IPS DF 4.7 (cell line): ENCODE measurements around the gene LAMTOR4.
"Not testable (repeated sequence)": the region's sequence is repeated elsewhere in the genome, so short reads cannot be mapped to it uniquely, and the experiment has no call there.

ENCODE experiments used
- DNase-seq: peaks from one replicate; pipeline ENCODE4 v3.0.0-alpha.2; 2013; ENCODE audit warnings: low spot score; ENCODE audit errors: extremely low read depth

Gene LAMTOR4

DNA sequence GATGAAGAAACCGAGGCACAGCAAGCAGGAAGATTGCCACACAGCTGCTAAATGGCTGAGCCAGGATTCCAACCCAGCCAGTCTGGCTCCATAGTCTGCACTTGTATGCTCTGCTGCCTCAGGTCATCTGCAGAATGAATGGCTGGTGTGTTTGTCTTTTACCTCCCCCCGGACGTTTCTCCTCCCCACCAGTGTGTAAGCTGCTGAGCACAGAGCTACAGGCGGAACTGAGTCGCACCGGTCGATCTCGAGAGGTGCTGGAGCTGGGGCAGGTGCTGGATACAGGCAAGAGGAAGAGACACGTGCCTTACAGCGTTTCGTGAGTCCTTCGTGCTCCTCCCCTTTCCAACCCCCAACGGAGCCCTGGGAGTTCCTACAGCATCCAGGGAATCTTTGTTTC lies 26.7 kb upstream of the LAMTOR4 start:
- no peak for DNase-seq

DNA sequence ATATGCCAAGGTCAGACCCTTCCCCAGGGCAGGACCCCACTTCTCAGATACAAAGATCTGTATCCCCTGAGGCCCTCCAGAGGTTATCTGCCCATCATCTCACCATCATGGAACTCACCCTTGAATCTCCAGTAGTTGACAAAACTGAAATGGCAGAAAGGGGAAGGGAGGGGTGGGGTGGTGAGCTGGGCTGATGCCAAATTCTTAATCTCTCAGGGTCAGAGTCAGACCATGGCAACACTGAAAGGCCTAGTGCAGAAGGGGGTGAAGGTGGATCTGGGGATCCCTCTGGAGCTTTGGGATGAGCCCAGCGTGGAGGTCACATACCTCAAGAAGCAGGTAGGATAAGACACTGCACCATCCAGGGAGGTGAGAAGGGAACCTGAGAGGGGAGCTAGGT lies 26.1 kb upstream of the LAMTOR4 start:
- no peak for DNase-seq

DNA sequence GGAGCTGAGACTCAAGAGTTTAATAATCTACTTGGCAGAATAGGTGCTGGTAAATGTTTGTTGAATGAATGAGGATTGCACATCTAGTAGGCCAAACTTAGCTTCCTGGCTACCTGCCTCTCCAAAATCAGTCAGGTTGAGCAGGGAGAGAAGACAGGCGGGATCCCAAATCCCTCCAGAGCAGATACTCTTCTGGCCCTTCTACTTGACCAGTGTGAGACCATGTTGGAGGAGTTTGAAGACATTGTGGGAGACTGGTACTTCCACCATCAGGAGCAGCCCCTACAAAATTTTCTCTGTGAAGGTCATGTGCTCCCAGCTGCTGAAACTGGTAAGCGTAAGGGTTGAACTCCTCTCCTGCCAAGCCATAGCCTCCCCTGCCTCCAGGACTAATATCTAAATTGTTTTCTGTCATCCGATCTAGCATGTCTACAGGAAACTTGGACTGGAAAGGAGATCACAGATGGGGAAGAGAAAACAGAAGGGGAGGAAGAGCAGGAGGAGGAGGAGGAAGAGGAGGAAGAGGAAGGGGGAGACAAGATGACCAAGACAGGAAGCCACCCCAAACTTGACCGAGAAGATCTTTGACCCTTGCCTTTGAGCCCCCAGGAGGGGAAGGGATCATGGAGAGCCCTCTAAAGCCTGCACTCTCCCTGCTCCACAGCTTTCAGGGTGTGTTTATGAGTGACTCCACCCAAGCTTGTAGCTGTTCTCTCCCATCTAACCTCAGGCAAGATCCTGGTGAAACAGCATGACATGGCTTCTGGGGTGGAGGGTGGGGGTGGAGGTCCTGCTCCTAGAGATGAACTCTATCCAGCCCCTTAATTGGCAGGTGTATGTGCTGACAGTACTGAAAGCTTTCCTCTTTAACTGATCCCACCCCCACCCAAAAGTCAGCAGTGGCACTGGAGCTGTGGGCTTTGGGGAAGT lies 24.2 kb upstream of the LAMTOR4 start:
- DNase-seq, result no peak

DNA sequence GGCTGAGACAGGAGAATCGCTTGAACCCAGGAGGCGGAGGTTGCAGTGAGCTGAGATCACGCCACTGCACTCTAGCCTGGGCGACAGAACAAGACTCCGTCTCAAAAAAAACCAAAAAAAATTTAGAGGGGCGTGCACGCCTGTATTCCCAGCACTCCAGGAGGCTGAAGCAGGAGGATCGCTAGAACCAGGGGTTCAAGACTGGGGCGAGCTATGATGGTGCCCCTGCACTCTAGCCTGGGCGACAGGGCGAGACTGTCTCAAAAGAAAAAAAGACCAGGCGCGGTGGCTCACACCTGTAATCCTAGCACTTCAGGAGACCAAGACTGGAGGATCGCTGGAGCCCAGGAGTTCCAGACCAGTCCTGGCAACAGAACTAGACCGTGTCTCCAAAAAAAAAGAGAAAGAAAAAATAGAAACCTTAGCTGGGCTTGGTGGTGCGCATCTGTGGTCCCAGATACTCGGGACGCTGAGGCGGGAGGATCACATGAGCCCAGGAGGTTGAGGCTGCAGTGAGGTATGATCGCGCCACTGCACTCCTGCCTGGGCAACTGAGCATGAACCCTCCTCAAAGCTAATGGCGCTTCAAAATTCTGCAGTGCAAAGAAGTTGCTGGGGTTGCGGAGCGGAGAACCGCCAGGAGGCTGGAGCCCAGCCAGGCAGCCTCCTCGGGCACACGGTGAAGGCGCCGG lies 22.3 kb upstream of the LAMTOR4 start:
- no peak for DNase-seq

DNA sequence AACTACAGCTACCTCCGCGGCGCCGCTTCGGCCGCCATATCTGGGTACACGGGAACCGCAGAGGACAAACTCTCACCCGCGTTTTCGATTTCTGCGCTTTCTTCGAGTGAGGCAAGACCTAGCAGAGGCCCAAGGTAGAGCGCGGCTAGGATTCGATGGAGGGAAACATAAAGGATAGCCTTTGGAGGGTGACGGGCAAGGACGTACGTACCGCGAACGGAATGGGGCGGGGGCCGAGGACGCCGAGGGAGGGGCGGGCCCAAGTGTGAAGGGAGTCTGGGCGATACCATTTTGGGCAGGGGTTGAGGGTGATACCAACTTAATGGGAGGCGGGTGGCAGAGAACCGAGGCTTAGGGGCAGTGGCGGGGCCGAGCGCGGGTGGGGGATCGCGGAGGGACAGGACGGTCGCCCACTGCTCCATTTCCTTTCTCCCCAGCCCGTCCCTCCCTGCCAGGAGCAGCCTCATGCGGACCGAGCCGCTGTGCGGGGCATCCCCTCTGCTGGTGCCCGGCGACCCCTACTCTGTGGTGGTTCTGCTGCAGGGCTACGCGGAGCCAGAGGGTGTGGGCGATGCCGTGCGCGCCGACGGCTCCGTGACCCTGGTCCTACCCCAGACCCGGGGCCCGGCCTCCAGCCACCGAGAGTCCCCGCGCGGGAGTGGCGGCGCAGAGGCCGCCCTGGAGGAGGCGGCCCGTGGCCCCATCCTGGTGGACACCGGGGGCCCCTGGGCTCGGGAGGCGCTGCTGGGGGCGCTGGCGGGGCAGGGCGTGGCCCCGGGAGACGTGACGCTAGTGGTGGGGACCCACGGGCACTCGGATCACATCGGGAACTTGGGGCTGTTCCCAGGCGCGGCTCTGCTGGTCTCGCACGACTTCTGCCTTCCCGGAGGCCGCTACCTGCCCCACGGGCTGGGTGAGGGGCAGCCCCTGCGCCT lies 21.5 kb upstream of the LAMTOR4 start, which contains the start of gene MBLAC1:
Gene MBLAC1 (plus strand): TSS at position 37 of the 935 bp plus-strand sequence. CDS start 429 bp downstream, at position 466.
- peak; percentile 76 for DNase-seq

DNA sequence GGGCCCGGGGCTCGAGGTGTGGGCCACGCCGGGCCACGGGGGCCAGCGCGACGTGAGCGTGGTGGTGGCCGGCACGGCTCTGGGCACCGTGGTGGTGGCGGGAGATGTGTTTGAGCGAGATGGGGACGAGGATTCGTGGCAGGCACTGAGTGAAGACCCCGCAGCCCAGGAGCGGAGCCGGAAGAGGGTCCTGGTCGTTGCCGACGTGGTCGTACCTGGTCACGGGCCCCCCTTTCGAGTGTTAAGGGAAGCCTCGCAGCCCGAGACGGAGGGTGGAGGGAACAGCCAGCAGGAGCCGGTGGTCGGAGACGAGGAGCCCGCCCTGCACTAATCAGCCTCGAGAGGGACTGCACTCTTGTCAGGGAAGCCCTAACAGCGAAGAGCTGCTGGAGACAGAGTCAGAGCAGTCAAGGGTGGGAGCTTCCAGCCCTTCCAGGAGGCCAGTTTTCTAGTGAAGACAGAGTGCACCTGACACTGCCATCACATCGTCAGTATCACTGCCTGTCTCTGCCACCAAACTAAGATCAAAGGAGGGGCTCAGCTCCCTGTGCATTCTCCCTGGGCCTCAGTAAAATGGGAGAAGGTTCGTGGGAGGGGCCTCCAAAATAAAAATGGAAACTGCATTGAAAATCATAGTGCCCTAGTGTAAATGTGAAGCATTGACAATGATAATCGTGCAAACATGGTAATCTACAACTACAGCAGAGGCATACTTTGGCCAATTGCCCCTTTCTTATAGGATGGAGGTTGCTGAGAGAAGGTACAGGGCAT lies 20.7 kb upstream of the LAMTOR4 start:
- DNase-seq, result no peak

DNA sequence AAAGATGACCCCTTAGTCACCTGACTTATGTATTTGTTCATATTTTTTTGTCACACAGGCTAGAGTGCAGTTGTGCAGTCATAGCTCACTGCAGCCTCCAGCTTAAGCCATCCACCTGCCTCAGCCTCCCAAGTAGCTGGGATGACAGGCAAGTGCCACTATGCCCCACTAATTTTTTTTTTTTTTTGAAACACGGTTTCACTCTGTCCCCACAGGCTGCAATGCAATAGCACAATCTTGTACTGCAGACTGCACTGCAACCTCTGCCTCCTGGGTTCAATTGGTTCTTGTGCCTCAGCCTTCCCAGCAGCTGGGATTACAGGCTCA lies 20.1 kb upstream of the LAMTOR4 start:
- no peak for DNase-seq

DNA sequence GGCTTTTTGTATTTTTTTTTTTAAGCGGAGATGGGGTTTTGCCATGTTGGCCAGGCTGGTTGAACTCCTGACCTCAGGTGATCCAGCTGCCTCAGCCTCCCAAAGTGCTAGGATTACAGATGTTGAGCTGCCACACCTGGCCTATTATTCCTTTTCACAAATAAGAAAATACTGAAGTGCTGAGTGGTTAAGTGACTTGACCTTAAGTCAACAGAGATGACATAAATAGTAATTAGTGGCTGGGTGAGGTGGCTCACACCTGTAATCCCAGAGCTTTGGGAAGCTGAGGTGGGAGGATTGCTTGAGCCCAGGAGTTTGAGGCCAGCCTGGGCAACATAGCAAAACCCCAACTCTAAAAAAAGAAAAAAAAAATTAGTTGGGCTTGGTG lies 18.5 kb upstream of the LAMTOR4 start:
- not testable (repeated sequence) for DNase-seq

DNA sequence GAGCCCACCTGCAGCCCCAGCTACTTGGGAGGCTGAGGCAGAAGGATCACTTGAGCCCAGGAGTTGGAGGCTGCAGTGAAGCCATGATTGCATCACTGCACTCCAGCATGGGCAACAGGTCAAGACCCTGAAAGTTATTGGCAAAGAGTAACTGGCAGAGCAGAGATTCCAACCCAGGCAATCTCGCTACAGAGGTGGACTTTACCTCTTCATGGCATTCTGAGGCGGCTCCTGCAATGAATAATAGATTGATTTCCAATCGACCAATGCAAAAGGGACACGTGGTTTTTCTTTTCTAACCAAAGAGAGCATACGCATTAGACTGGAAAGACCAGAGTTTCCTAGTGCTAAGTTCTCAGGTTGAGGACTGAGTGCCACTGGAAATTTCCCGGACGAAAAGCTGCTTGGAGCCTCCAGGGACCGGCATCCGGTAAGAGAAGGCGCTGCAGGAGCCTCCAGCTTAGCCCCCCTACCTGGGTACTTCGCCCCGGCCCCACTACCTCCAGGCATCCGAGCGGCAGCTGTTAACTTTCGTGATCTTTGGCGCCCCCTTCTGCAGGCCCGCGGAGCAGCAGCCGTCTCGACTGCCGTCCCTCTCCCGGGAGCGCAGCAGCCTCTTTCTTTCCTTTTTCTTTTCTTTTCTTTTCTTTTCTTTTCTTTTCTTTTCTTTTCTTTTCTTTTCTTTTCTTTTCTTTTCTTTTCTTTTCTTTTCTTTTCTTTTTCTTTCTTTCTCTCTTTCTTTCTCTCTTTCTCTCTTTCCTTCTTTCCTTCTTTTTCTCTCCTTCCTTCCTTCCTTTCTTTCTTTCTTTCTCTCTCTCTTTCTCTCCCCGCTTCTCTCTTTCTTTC lies 17.9 kb upstream of the LAMTOR4 start:
- no peak for DNase-seq

DNA sequence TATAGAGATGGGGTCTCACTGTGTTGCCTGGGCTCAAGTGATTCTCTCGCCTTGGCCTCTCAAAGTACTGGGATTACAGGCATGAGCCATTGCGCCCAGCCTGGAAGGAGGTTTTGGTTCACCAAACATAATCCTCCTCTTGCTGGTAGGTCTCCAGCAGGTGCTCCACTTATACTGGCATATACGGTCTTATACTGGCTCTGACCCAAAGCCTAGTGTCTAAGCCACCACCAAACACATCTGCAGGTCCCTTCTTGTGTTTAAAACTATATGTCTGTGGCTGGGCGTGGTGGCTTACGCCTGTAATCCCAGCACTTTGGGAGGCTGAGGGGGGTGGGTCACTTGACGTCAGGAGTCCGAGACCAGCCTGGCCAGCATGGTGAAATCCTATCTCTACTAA lies 16.6 kb upstream of the LAMTOR4 start:
- no peak for DNase-seq

DNA sequence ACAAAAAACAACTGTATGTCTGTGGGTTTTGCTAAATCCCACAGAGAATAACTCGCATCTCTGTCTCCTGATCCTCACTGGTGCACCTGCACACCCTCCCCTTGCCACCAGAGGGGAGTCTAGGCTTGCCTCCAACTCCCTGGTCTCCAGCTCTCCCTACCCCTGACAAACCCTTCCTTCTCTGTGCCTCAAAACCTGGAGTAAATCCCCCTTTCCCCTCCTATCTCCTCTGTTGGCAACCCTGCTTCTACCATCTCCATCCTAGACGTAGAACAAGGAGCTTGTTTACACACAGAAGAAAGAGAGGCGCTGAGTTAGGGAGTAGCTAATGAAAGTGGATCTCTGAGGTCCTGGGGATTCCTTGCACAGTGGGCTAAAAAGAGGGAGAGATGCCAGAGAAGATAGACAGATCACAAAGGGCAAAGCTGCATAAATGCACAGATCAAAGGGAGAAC lies 16.0 kb upstream of the LAMTOR4 start:
- no peak for DNase-seq

DNA sequence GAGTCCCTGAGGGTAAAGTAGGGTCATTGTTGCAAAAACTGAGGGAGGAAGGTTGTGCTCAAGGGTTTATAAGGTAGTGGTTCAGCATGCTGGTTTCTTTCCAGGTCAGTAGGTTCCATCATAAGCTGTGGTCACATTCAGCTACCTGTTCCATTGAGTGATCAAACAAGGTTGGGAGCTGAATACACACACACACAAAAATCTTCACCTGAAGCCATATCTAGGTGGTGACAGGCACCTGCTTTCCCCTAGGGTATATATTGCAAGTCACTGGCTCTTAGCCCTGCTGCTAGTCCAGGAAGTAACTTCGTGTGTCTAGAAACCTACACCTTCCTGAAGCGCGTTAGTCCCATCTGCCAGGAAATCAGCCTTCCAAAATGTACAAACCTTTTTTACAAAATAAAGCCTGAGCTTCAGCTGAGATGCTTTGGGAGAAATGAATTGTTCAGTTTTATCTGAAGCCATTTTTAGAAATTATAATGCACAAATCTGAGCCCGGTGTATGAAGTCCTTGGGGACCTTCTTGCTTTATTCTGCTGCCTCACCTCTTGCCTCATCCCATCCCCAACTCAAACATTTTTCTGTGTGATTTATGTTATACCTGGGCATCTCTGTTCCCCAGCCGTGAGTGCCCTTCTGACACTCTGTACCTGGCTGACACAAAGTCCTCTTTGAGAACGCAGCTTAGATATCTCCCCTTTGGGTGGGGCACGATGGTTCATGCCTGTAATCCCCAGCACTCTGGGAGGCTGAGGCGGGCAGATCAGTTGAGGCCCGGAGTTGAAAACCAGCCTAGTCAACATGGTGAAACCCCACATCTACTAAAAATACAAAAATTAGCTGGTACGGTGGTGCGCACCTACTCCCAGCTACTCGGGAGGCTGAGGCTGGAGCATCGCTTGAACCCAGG lies 10.6 kb upstream of the LAMTOR4 start:
- DNase-seq, result no peak

DNA sequence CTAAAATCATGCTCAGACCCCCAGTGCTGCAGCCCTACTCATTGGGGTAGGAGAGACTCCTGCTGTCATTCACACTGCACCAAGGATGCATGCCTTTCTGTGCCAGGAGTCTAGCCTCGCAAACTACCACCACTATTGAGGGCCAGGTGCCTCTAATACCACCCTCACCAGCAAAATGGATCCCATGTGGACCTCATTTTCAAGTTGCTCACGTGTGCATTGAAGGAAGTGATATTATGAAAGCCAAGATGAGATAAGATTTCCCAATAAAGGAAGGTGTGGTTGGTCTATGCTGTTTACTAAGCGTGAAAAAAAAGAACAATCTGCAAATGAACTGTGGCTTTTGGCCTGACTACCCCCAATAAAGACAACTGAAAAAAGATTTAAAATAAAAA lies 7.2 kb upstream of the LAMTOR4 start:
- DNase-seq, result no peak

DNA sequence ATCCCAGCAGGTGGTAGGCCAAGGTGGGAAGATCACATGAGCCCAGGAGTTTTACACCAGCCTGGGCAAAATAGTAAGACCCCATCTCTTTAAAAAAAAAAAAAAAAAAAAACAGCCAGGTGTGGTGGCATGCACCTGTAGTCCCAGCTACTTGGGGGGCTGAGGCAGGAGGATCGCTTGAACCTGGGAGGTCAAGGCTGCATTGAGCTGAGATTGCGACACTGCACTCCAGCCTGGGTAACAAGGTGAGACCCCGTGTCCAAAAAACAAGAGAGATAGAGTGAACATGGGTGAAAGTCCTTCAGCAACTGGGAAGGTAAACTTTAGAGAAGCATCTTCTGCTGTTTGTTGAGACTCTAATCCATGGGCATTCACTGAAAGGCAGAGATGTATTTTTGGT lies 6.3 kb upstream of the LAMTOR4 start:
- no peak for DNase-seq

DNA sequence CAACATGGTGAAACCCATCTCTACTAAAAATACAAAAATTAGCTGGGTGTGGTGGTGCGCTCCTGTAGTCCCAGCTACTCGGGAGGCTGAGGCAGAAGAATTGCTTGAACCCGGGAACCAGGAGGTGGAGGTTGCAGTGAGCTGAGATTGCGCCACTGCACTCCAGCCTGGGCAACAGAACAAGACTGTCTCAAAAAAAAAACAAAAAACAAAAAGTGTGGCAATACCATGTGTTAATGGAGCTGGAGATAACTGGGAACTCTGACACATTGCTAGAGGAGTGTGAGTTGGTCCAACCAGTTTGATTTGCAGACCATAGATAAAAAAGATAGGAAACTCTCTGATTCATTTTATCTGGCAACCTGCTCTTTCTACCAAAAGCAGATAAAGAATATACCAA lies 2.4 kb upstream of the LAMTOR4 start:
- DNase-seq, result not testable (repeated sequence)

DNA sequence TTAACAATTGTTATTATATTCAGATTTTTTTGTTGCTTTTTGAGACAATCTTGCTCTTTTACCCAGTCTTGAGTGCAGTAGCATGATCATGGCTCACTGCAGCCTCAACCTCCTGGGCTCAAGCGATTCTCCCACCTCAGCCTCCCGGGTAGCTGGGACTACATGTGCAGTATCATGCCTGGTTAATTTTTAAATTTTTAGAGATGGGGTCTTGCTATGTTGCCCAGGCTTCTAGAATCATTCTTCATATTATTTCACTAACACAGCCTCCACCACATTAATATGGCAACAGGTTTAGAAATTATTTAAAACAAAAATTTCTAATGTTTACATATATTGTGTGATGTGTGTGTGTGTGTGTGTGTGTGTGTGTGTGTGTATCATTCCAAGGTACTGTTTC lies 1.4 kb upstream of the LAMTOR4 start:
- no peak for DNase-seq

DNA sequence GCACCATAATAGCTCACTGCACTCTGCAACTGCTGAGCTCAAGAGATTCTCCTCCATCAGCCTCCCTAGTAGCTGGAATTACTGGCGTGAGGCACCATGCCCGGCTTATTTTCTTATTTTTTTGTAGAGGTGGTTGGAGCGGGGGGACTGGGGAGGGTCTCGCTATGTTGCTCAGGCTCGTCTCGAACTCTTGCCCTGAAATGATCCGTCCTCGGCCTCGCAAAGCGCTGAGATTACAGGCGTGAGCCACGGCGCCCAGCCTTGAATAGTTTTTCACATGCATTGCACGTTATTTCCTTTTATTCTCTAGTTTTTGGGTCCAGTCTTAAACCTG lies 526 bp upstream of the LAMTOR4 start:
- DNase-seq, result no peak

DNA sequence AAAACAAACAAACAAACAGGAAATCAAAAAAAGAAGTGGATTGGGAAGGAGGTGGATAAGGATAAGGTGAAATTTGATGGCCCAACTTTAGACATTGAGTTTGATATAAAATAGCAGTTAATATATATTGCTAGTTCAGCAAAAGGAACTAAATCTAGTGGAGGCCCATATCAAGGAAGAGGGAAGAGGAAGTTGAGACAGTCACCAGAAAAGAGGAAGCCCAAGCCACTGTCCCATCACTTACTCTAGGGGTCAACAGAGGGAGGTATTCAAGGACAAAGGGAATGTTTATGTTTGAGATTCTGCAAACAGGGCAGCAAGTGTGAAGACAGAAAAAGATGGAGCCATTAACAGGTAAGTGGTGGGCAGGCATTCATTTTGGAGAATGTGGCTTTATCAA lies 3.7 kb downstream of the LAMTOR4 start:
- no peak for DNase-seq
